ENCODE results near the gene CABLES1.

Gene CABLES1

DNA sequence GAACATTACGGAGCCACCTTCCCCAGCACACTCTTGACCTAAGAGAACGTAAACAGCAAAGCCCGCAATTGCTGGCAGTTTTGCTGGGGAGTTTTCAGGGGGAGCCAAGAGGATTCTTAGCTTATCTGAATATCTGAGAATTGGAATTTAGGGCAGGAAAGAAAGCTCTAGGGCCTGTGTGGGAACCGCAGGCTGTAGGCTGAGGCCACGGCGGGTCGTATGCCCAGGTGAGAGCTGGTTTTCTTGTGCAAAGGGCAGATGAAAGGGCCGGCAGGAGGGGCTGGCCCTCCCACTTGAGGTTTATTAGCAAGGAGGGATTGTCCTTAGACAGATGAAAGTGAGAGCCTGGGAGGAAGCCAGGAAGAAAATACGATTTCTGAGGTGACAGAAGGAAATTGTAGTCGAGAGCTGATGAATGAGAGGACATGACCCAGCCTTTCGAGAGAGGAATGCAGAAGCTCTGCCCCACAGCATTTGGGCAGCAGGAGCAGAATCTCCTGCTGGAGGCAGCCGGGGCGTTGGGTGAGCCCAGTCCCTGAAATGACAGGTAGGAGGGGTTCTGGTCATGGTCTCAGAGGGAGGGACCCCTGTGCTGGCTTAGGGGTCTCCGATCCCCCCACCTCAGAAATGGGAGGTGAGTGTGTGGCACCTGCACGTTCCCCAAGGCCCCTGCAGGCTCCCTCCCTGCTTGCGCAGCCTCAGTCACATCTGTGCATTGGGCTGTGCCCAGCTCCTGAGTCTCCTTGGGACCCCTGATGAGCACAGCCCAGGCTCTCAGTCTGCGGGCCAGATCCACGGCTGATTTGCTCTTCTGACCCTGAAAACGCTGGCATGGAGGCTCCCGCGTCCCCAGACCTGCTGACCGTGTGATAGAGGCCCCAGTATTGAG, 61.1 kb downstream of the CABLES1 start:
- DNase-seq: no peak

DNA sequence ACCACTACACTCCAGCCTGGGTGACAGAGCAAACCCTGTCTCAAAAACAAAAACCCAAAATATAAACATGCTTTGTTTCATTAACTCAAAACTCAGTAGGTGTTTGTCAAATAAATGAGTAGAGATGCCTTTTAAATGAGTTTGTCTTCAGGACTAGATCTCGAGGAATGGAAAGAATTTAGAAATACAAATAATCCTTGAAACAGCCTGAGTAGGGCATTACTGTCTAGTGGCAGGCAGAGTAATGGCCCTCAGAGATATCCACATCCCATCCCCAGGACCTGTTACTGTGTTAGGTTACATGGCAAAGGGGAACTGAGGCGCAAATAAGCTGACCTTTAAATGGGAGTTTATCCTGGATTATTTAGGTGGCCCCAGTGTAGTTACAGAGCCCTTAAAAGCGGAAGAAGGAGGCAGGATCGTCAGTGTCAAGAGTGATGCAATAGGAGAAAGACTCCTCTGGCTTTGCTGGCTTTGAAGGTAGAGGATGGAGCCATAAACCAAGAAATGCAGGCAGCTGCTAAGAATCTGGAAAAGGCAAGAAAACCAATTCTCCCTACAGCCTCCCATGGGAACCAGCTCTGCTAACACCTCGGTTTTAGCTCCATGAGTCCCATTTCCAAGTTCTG, 63.0 kb downstream of the CABLES1 start:
- no peak for DNase-seq

DNA sequence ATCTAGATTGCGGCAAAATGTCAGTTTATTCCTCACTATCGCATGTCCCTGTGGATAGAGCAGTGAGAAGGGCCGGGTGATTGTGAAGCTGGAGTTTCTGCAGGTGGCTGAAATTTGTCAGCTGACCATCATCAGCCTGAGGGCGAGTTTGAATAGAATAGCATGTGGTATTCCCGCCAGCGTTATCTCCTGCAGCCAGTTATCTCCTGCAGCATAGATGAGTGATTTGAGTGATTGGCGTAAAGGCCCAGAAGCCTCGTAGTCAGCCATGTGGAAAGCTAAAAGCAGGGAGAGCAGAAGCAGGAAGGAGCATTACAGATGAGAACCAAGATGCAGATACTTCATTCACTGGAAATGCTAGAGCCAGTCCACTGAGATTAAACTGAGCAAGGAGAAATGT, 65.5 kb downstream of the CABLES1 start:
- no peak for DNase-seq

DNA sequence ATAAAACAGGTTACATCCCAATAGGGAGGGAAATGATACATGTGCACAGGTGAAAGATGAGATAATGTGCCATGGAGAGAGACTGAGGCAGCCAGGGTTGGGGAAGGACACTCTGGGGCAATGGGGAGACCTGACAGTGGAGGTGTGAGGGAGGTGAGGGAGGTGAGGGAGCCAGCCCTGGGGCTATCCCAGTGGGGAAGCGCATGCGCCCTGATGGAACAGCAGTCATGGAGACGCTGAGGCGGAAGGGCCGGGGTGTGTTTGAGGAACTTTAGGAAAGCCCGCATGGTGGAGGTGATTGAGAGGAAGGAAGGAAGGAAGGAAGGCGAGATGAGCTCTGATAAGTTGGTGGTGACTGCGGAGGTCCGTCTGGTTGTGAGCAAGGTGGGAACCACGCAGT, 66.5 kb downstream of the CABLES1 start:
- no peak for DNase-seq

DNA sequence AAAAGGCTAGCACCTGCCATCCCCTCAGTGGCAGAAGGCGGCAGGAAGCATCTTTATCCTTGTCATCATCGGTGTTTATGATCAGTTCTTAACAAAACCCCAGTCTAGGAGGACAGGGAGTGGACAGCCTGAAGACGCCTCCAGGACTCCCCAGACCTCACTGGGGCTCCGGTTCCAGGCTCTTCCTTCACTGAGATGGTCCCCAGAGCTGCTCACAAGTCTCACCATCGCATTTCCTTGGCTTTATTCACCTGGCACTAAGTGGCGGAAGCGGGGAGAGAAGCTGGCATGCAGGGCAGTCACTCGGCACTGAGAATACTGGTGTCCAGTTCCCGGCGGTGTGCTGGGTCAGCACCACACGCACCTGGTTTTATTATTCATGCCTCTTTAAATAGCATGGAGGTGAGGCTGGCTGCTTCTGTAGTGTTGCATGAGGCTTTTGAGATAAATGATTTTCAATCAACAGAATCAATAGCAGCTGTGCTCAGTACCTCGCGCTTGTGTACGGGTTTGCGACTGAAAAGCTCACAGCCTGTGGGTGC, 68.7 kb downstream of the CABLES1 start:
- DNase-seq: no peak

DNA sequence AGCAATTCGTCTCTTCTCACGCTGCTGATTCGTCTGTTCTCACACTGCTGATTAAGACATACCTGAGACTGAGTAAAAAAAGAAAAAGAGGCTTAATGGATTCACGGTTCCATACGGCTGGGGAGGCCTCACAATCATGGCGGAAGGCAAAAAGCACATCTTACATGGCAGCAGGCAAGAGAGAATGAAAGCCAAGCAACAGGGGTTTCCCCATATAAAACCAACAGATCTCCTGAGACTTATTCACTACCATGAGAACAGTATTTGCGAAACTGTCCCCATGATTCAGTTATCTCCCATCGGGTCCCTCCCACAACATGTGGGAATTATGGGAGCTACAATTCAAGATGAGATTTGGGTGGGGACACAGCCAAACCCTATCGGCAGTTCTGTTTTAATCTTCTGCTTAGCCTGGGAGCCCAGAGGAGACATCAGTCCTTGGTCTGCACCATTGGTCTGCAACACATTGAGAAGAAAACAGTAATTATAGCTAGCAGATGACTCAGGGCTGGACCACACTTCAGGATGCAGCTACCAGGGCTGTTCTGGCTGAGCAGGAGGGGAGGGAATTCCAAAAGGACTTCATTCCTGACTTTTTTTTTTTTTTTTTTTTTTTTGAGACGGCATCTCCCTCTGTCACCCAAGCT, 69.4 kb downstream of the CABLES1 start:
- no peak for DNase-seq

DNA sequence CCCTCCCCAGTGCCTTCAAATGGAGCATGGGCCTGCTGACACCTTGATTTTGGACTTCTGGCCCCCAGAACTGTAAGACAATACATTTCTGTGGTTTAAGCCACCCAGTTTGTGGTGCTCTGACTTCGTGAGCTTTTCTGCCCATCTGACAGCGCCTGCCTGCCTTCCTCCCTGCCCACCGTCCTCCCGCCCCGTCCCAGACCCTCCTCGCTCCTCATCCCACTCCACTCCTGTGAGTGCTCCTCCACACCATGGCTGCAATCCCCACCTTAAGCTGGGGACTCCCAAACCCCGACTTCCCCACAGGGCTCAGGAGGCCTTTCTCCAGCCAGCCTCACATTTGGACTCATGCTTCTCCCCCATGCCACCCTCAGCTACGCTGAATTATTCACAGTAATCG, 70.7 kb downstream of the CABLES1 start:
- DNase-seq: no peak

DNA sequence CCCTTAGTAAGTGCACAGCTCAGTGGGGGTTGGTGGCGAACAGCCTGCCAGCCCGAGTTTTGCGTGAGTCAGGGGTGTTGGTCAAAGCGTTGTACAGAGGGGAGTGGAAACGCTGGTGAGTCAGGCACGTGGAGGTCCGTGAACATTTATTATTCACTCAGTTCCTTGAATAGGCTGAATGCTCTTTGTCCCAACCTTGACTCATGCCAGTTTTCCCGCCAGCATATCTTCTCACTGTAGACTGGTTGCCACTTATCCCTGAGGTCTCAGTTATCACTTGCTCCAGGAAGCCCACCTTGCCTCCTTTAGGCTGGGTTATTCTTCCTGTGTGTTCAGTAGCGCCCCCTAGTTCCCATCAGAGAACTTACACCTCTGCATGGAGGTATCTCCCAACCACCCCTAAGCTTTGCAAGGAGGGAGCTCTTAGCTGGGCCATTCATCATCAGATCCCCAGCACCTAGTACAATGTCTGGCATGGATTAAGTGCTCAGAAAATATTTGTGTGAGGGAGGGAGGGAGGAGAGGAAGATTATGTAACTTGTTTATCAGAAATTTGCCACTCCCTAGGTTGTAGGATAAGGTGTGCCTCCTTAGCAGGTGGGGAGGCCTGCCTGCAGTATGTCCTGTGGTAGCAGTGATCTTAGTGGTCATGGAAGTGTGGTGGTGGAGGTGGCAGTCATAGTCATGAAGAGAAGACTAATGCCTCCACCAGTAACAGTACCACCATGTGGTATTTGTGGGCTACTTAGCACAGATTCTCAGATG, 72.1 kb downstream of the CABLES1 start:
- DNase-seq: no peak

GRCh38 chr18:23207994-23208393, 72.7 kb downstream of the CABLES1 start:
- DNase-seq: no peak

DNA sequence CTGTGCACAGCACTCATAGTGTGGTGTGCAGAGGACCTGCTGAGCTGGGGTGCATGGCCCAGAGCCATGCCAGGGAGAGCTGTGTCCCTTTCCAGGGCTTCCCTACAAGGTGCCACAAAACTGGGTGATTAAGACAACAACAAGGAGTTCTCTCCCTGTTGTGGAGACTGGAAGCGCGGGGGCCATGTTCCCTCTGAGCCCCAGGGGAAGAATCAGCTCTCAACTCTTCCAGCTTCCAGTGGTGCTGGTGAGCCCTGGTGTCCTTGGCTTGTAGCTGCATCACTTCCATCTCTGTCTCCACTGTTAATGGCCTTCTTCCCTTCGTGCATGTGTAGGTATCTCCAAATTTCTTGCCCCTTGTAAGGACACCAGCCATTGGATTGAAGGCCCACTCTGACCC, 73.3 kb downstream of the CABLES1 start:
- DNase-seq: no peak

- DNase-seq: no peak
Observed at GRCh38 chr18:23209031-23209430, 73.7 kb downstream of the CABLES1 start.

- DNase-seq: no peak
Observed at GRCh38 chr18:23209796-23210195, 74.5 kb downstream of the CABLES1 start.

DNA sequence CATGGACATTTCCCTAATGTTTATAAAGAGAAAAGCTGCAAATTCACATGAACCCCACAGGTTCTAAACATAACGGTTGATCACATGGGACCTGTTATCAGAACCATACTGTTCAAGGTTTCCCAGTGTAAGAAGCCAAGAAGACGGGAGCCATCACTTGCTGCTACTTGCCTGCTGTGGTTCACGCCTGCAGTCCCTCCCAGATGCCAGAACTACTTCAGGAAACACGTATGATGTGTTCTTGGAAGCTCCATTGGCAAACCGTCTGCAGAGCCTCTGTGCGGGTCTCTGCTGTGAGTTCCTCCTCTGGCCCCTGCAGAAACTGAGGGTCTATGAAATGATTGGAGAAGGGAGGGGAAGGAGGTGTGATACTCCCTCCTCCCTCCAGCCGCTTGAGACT, 75.2 kb downstream of the CABLES1 start:
- no peak for DNase-seq

GRCh38 chr18:23211146-23211545, 75.9 kb downstream of the CABLES1 start:
- no peak for DNase-seq

DNA sequence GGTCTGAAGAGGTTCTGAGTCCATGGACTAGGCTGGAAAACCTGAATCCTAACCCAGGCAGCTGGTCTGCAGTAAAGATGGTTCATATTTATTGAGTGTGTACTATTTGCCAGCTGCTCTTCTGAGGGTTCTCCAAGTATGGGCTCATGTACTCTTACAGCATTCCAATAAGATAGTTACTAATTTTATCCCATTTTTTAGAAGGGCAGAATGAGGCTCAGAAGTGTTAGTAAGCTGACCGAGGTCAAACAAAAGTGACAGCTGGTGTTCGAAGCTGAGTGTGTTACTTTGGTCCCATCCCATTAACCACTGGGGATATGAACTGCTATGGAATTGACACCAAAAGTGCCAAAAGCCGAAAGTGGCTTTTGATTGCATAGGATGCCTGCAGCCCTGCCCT, 76.9 kb downstream of the CABLES1 start:
- DNase-seq: no peak

DNA sequence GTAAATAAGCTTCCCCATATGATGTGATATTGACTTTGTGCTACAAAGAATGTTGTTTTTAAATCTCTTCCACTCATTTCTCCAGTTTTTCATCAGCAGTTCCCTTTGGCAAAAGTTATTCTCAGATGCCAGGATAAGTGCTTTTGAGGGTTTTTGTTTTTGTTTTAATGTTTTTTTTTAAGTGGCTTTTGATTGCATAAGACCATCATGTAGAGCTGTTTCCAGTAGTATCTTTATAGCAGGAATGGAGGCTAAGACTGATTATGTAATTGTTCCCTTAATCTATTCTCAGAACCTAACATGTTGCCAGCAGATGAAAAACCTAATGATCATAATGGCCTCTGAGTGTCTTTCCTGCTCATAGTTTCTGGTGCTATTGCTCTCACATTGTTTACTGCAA, 77.9 kb downstream of the CABLES1 start:
- no peak for DNase-seq

- no peak for DNase-seq
Observed at GRCh38 chr18:23217781-23218180, 82.5 kb downstream of the CABLES1 start.

- no peak for DNase-seq
Observed at GRCh38 chr18:23220355-23220754, 85.1 kb downstream of the CABLES1 start.

GRCh38 chr18:23223641-23224040, 88.4 kb downstream of the CABLES1 start:
- no peak for DNase-seq

- DNase-seq: no peak
Observed at GRCh38 chr18:23225503-23225902, 90.2 kb downstream of the CABLES1 start.

DNA sequence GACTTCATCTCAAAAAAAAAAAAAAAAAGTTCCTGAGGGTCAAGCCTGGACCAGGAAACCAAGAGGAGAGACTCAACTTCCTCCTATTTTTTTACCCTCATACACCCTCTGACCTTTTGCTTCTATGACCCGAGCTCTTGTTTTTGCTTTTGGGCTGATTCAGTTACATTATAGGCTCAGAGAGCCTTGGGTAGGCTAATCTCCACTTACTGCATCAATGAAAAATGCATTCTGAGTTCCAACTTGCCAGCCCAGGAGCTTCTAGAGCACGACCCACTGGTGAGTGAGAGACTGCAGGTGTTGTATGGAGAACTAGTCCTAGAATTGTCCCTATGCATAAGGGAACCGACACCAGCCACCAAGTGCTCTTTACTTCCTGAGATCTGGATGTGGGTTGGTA, 91.1 kb downstream of the CABLES1 start:
- DNase-seq: no peak

DNA sequence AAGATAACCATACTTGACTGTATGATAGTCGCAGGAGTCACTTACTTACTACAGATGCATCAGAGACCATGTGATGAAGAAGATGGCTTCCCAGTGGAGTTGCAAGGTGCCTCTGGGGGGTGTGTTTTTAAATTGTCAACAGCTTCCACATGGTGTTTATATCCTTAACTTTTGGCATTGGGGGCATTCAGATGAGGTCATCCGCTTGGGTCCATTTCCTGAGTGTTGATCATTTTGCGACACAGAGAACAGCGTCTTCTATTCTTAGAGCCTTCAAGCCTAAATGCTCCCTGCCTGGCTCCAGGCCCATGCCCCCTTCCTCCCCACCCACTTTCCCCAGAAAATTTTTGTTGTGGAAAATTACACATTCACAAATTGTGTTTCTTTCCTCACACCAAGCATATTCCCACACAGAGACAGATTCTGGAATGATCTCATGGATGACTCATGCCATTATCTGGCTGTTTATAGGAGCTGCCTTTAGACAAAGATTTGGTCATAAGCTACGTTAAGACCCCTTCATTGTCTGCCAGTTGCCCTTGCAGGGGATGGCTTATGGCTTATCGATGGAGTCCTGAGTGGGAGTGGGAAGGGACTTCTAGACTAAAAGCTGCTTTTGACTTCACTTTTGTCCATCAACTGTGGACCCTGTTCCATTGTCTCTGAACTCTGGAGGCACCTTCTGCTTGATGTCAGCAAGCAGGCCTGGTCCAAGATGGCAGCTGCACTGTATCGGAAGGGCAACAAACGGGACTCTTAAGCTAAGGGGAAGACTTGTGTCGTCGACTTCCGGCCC, 91.8 kb downstream of the CABLES1 start:
- DNase-seq: no peak
